Smooth muscle cell (in vitro differentiated cells): Measurements from ENCODE around the gene ZPR1. TPM values are rescaled to one million over a fixed set of nuclear protein-coding genes. Genes with fewer than 3 reads are reported as not detected.

ENCODE experiments used
- DNase-seq: peaks from one replicate; lab custom pipeline; 2025; ENCODE audit not compliant: unreplicated experiment; lab: John Stamatoyannopoulos, UW
- H2AFZ ChIP-seq: fragments of 200-600 bp; sonication (generic); 2 replicates; pipeline ENCODE4 v1.6.0; 2016; ENCODE audit warnings: antibody characterized with exemption, low read depth, mild to moderate bottlenecking
- H3F3A ChIP-seq: fragments of 200-600 bp; sonication (generic); 2 replicates; pipeline ENCODE4 v1.6.0; 2017; ENCODE audit warnings: antibody characterized with exemption, low read depth
- H3K27ac ChIP-seq: fragments of 200-600 bp; sonication (generic); 2 replicates; pipeline ENCODE4 v1.5.1; 2016; ENCODE audit warnings: low read depth, mild to moderate bottlenecking
- H3K27me3 ChIP-seq: fragments of 200-600 bp; sonication (generic); 2 replicates; pipeline ENCODE4 v1.6.1; 2016; ENCODE audit warnings: low read depth, mild to moderate bottlenecking
- H3K36me3 ChIP-seq: fragments of 200-600 bp; sonication (generic); 2 replicates; pipeline ENCODE4 v1.5.1; 2016; ENCODE audit warnings: low read depth
- H3K4me1 ChIP-seq: fragments of 200-600 bp; sonication (generic); 2 replicates; pipeline ENCODE4 v1.5.1; 2016; ENCODE audit warnings: low read depth
- H3K4me2 ChIP-seq: fragments of 200-600 bp; sonication (generic); 2 replicates; pipeline ENCODE4 v1.6.0; 2016; ENCODE audit warnings: mild to moderate bottlenecking
- H3K4me3 ChIP-seq: fragments of 200-600 bp; sonication (generic); 2 replicates; pipeline ENCODE4 v1.5.1; 2016; ENCODE audit warnings: mild to moderate bottlenecking
- H3K79me2 ChIP-seq: fragments of 200-600 bp; sonication (generic); 2 replicates; pipeline ENCODE4 v1.6.0; 2016; ENCODE audit warnings: low read depth, mild to moderate bottlenecking
- H3K9ac ChIP-seq: fragments of 200-600 bp; sonication (generic); 2 replicates; pipeline ENCODE4 v1.6.0; 2016; ENCODE audit warnings: low read depth
- H3K9me3 ChIP-seq: fragments of 200-600 bp; sonication (generic); replicated peaks from 2 replicates; pipeline ENCODE4 v1.5.1; 2016; ENCODE audit warnings: low read depth
- H4K20me1 ChIP-seq: fragments of 200-600 bp; sonication (generic); 2 replicates; pipeline ENCODE4 v1.6.0; 2016; ENCODE audit warnings: low read depth
- WGBS: methylation state at CpG from one replicate; pipeline ENCODE4 v1.1.7; 2016; ENCODE audit warnings: low lambda C conversion rate; 5-methylcytosine and 5-hydroxymethylcytosine counted together
- polyA plus RNA-seq: library from polyadenylated mRNA; unstranded; fragments of >200 nt; fragmentation: Nextera tagmentation; extraction: Ambion mirVana; gene quantifications from 2 replicates; pipeline ENCODE4 v1.2.1, GENCODE V29; 2016
- total RNA-seq: library from RNA; depleted of rRNA; stranded (reverse); fragments of >200 nt; gene quantifications from 2 replicates; pipeline ENCODE4 v1.2.3, GENCODE V29; 2014
- TF ChIP-seq, protein P1 (sequence below): fragments of 200-600 bp; sonication (generic); IDR thresholded peaks from 2 replicates; pipeline ENCODE4 v1.5.1; 2017; ENCODE audit warnings: borderline replicate concordance, mild to moderate bottlenecking, antibody characterized with exemption; ENCODE audit not compliant: insufficient read depth, poor library complexity, severe bottlenecking

ZPR1 gene
- total and polyA plus RNA-seq, 2 experiments from 2014 or later, result 26.2 to 34.2 TPM

DNA sequence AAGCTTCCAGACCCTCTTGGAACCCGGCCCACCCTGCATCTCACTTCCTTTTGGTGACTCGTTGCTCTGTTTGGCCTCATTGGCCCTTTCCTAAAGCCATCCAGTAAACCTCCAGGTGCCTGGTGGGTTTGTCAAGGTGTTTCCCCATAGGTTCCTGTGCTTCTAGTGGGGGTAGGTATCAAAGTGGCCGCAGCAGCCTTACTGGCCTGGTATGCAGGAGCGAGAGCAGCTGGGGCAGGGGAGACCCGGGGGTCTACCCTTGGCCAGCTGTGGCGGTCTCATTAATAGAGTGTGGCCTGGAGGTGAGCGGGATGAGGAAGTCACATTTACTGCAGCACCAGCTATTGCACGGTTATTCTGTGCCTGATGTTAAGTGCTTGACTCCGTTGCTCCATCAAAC, 31.2 kb upstream of the ZPR1 start:
- Histone ChIP-seq H2AFZ (no peak overlapping the region), H3K9ac (no peak overlapping the region), H3K36me3 (no peaks in the 10 kb centered on the region), H3K4me1 (no peaks in the 10 kb centered on the region), H3K9me3 (no peaks in the 10 kb centered on the region), H3K27me3 (no peaks in the 10 kb centered on the region), H3F3A (no peaks in the 10 kb centered on the region), H3K4me3 (no peak overlapping the region), H3K27ac (no peak overlapping the region), H3K4me2 (no peak overlapping the region), H3K79me2 (no peaks in the 10 kb centered on the region), H4K20me1 (no peaks in the 10 kb centered on the region)
- WGBS, result 90% methylated on average over 9 of the region's 9 CpGs
- TF ChIP-seq, protein P1, sequence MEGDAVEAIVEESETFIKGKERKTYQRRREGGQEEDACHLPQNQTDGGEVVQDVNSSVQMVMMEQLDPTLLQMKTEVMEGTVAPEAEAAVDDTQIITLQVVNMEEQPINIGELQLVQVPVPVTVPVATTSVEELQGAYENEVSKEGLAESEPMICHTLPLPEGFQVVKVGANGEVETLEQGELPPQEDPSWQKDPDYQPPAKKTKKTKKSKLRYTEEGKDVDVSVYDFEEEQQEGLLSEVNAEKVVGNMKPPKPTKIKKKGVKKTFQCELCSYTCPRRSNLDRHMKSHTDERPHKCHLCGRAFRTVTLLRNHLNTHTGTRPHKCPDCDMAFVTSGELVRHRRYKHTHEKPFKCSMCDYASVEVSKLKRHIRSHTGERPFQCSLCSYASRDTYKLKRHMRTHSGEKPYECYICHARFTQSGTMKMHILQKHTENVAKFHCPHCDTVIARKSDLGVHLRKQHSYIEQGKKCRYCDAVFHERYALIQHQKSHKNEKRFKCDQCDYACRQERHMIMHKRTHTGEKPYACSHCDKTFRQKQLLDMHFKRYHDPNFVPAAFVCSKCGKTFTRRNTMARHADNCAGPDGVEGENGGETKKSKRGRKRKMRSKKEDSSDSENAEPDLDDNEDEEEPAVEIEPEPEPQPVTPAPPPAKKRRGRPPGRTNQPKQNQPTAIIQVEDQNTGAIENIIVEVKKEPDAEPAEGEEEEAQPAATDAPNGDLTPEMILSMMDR, result no peak
- no peak for DNase-seq

DNA sequence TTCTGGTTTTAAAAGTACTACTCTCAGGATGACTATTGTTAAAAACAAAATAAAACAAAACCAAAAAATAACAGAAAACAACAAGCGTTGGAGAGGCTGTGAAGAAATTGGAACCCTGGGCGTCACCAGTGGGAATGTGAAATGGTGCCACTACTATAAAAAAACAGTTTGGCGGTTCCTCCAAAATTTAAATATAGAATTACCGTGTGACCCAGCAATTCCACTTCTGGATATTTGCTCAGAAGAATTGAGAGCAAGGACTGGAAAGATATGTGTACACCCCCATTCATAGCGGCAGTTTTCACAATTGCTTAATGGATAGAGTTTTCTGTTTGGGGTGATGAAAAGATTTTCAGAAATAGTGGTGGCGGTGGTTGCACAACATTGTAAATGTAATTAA, 26.7 kb upstream of the ZPR1 start:
- no peak overlapping the region for H3K4me3 ChIP-seq
- no peak overlapping the region for H3K27ac ChIP-seq
- DNase-seq, result no peak
- WGBS, result 85% methylated on average over 6 of the region's 6 CpGs
- no peaks in the 10 kb centered on the region for H3K9me3 ChIP-seq
- H3F3A ChIP-seq, result no peaks in the 10 kb centered on the region
- H3K9ac ChIP-seq, result no peak overlapping the region
- no peaks in the 10 kb centered on the region for H3K4me1 ChIP-seq
- no peaks in the 10 kb centered on the region for H3K79me2 ChIP-seq
- H3K36me3 ChIP-seq, result no peaks in the 10 kb centered on the region
- no peaks in the 10 kb centered on the region for H4K20me1 ChIP-seq
- H2AFZ ChIP-seq, result no peak overlapping the region
- no peaks in the 10 kb centered on the region for H3K27me3 ChIP-seq
- TF ChIP-seq, protein P1, result no peak
- no peak overlapping the region for H3K4me2 ChIP-seq

DNA sequence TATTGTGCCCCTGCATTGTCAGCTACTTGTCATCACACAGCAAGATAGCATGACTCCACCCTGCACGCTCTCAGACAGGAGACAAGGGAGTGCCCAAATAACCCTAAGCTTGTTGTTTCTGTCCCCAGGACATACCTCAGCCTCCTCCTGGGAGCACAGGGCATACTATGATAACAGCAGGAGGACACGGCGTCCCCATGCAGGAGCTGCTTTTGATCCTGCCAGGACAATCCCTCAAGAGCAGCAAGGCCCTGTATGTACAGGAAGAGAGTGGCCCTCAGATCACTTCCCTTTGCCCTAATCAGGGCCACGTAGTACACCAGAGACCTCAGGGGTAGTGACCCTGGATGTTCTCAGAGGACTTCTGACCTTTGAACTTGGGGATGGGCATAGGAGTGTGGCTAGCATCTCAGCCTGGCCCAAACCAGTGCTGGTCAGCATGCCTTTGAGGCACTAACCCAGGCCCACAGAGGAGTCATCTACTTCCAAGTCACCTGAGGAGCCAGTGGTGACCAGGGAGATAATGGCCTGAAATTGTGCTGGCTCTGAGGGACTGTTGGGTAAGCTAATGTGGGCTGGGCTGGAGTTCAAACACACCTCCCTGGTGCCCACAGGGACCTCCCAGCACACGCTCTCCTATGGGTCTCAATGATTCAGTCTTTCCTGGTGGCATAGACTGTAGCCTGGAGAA, 26.1 kb upstream of the ZPR1 start:
- Histone ChIP-seq H3F3A (no peaks in the 10 kb centered on the region), H3K4me3 (no peak overlapping the region), H3K27me3 (no peaks in the 10 kb centered on the region), H3K4me1 (no peaks in the 10 kb centered on the region), H4K20me1 (no peaks in the 10 kb centered on the region), H3K79me2 (no peaks in the 10 kb centered on the region), H3K36me3 (no peaks in the 10 kb centered on the region), H2AFZ (no peak overlapping the region), H3K9ac (no peak overlapping the region), H3K4me2 (no peak overlapping the region), H3K9me3 (no peaks in the 10 kb centered on the region), H3K27ac (no peak overlapping the region)
- TF ChIP-seq, protein P1, result no peak
- DNase-seq, result no peak
- 94% methylated on average over 5 of the region's 5 CpGs for WGBS

DNA sequence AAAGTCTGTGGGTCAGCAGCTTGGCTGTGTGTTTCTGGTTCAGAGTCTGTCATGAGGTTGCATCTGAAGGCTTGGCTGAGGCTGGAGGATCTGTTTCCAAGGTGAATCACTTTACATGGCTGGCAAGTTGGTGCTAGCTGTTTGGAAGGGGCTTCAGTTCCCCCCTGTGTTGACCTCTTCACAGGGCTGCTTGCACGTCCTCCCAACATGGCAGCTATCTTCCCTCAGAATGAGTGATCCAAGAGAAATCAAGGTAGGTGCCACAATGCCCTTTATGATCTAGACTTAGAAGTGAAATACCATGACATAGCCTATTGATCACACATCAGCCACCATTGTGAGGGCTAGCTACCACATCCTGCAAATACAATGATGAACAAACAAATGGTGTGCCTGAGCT, 25.3 kb upstream of the ZPR1 start:
- H3F3A ChIP-seq, result no peaks in the 10 kb centered on the region
- H2AFZ ChIP-seq, result no peak overlapping the region
- no peak for DNase-seq
- H3K4me3 ChIP-seq, result no peak overlapping the region
- H3K9ac ChIP-seq, result no peak overlapping the region
- H3K27ac ChIP-seq, result no peak overlapping the region
- H3K4me1 ChIP-seq, result no peaks in the 10 kb centered on the region
- no peak overlapping the region for H3K4me2 ChIP-seq
- no peaks in the 10 kb centered on the region for H3K9me3 ChIP-seq
- H3K36me3 ChIP-seq, result no peaks in the 10 kb centered on the region
- TF ChIP-seq, protein P1, result no peak
- 93% methylated on average over 1 of the region's 1 CpG for WGBS
- H4K20me1 ChIP-seq, result no peaks in the 10 kb centered on the region
- no peaks in the 10 kb centered on the region for H3K27me3 ChIP-seq
- H3K79me2 ChIP-seq, result no peaks in the 10 kb centered on the region
